ENCODE data around the gene TMEM108. TPM values are rescaled to one million over a fixed set of nuclear protein-coding genes. Genes with fewer than 3 reads are reported as not detected.

Gene TMEM108
- total RNA-seq, 1 donor from 2014 or later, result 2.4 TPM

DNA sequence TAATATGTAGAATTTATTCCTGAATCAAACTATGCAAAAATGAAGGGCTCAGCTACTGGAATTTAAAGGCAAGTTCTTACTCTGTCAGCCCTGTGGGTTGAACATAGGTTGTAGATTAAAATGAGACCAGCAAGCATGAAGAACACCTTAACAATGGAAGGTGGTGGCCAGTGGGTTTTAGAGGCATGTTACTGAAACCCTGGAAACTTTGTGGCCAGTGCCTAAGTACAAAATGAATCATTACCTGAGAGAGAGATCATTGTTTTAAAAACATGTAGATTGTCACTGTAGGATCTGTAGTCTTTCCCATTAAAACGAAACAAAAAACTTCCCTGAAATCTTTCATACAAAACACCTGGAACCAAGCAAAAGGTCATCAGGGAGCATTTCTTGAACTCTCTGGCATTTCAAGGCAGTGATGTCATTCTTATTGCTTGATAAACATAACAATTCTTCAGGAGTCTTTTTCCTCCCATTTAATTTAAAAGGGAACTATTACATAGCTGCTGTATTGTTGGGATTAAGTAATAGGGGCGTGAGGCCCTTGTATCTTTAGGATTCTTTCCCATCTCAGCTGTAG, 51.8 kb downstream of the TMEM108 start:
- Histone ChIP-seq H3K4me1 (peaks cover 10% of the 10 kb centered on the region), H3K9me3 (replicated peaks) (no peaks in the 10 kb centered on the region), H3K4me3 (no peak overlapping the region), H3K27me3 (ENCODE audit: low read depth) (no peaks in the 10 kb centered on the region), H3K27ac (replicated peaks) (no peak overlapping the region), H3K36me3 (no peaks in the 10 kb centered on the region)
- intact Hi-C loops (cut with micrococcal nuclease), result no loop called here
- DNase-seq, result no peak
- TF ChIP-seq, protein P1, sequence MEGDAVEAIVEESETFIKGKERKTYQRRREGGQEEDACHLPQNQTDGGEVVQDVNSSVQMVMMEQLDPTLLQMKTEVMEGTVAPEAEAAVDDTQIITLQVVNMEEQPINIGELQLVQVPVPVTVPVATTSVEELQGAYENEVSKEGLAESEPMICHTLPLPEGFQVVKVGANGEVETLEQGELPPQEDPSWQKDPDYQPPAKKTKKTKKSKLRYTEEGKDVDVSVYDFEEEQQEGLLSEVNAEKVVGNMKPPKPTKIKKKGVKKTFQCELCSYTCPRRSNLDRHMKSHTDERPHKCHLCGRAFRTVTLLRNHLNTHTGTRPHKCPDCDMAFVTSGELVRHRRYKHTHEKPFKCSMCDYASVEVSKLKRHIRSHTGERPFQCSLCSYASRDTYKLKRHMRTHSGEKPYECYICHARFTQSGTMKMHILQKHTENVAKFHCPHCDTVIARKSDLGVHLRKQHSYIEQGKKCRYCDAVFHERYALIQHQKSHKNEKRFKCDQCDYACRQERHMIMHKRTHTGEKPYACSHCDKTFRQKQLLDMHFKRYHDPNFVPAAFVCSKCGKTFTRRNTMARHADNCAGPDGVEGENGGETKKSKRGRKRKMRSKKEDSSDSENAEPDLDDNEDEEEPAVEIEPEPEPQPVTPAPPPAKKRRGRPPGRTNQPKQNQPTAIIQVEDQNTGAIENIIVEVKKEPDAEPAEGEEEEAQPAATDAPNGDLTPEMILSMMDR (IDR thresholded peaks at IDR 0.05; ENCODE audit: borderline replicate concordance), result no peak

DNA sequence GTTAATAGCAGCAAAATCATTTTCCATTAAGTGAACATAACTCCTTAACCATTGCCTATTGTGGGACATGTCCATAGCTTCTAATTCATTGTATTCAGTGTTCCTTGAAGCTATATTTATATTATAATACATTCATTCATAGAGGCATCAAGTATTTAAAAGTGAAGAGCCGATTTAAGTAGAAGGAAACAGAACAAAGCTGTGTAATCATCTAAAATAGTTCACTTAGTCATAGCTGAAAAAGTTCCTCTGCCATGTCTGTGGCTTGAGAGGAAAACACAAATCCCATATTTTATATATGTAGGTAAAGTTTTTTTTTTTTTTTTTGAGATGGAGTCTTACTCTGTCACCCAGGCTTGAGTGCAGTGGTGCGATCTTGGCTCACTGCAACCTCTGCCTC, 54.5 kb downstream of the TMEM108 start:
- no peaks in the 10 kb centered on the region for H3K27me3 ChIP-seq (ENCODE audit: low read depth)
- intact Hi-C loops (cut with micrococcal nuclease), result no loop called here
- H3K27ac ChIP-seq (replicated peaks), result no peak overlapping the region
- peaks cover 10% of the 10 kb centered on the region for H3K4me1 ChIP-seq
- no peaks in the 10 kb centered on the region for H3K36me3 ChIP-seq
- TF ChIP-seq, protein P1 (IDR thresholded peaks at IDR 0.05; ENCODE audit: borderline replicate concordance), result no peak
- H3K9me3 ChIP-seq (replicated peaks), result no peaks in the 10 kb centered on the region
- H3K4me3 ChIP-seq, result no peak overlapping the region
- no peak for DNase-seq

DNA sequence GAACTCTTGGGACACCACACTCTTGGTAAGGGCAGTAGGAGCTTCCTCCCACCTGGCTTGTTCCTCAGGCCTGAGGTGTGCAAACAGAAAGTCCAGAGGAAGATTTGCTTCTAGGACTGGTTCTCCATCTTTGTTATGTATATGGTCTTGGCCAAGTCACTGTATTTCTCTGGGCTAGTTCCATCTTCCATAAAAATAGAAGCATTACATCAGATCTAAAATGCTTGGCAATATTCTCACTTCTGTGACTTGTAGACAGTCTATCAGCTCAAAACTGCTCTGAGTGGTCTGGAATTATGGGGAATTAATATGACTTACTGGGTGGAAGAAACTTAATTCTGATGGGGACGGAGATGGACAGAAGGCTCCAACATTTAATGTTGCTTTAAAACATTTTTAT, 55.2 kb downstream of the TMEM108 start:
- H3K27ac ChIP-seq (replicated peaks), result no peak overlapping the region

DNA sequence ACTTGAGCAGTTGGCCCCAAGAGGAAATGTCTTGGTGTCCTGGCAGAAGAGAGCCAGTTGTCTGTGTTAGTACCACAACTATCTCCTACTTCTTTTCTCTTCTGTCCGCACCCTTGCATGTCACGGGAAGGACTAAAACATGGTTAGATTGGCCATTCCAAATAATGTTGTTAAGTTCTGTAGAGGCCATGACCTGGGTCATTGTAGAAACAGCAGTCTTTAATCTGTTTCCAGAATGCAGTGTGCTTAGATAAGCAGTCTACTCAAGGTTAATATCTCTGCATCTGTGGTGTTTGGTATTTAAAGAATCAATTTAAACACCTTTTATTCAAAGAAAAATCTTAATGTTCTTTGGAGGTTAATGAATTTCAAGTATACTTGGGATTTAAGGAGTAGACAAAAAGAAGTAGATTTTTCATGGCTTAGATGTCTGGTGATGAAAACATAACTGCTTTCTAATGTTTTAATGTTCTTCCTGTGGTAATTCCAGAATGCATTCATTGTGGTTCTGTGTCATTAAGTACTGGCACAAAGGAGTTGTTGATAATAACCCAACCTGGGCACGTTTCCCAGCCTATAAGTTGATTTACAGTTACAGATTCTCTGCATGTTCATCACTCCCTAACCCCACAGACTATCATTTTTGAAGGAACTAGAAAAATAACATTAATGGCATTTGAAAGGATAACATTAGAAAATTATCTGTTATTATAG, 58.9 kb downstream of the TMEM108 start:
- Histone ChIP-seq H3K27ac (replicated peaks) (no peak overlapping the region), H3K4me3 (no peak overlapping the region), H3K9me3 (replicated peaks) (peaks cover 6% of the 10 kb centered on the region), H3K27me3 (ENCODE audit: low read depth) (no peaks in the 10 kb centered on the region), H3K36me3 (no peaks in the 10 kb centered on the region), H3K4me1 (peaks cover 6% of the 10 kb centered on the region)
- TF ChIP-seq, protein P1 (IDR thresholded peaks at IDR 0.05; ENCODE audit: borderline replicate concordance), result no peak
- intact Hi-C loops (cut with micrococcal nuclease), result no loop called here
- no peak for DNase-seq

More for the DNA sequence above, 55.2 kb downstream of the TMEM108 start:
- intact Hi-C loops (cut with micrococcal nuclease), result no loop called here
- Histone ChIP-seq H3K4me3 (no peak overlapping the region), H3K36me3 (no peaks in the 10 kb centered on the region), H3K9me3 (replicated peaks) (no peaks in the 10 kb centered on the region), H3K4me1 (peaks cover 10% of the 10 kb centered on the region), H3K27me3 (ENCODE audit: low read depth) (no peaks in the 10 kb centered on the region)
- no peak for DNase-seq
- TF ChIP-seq, protein P1 (IDR thresholded peaks at IDR 0.05; ENCODE audit: borderline replicate concordance), result no peak

DNA sequence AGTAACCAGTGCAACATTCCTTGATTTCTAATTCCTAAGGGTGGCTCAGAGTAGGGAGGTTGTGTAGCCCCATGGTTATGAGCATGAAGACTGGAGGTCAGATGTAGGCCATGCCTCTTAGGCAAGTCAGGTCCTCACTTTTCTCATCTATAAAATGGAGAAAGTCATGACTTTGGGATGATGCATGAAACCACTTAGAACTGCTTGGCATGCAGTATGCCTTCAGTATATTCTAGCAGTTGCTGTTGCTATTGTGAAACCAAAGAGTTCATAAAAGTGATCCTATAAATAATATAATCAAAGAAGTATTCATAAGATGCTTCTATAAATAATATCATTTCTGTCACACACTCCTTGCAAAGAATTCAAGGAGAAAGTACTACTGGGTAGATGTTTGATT, 65.5 kb downstream of the TMEM108 start:
- DNase-seq, result no peak
- no peaks in the 10 kb centered on the region for H3K27me3 ChIP-seq (ENCODE audit: low read depth)
- H3K4me3 ChIP-seq, result no peak overlapping the region
- H3K27ac ChIP-seq (replicated peaks), result no peak overlapping the region
- H3K9me3 ChIP-seq (replicated peaks), result peaks cover 10% of the 10 kb centered on the region
- no peaks in the 10 kb centered on the region for H3K4me1 ChIP-seq
- TF ChIP-seq, protein P1 (IDR thresholded peaks at IDR 0.05; ENCODE audit: borderline replicate concordance), result no peak
- H3K36me3 ChIP-seq, result no peaks in the 10 kb centered on the region
- intact Hi-C loops (cut with micrococcal nuclease), result no loop called here

Measured in left ventricle myocardium inferior (tissue), 1 donor.